Activated T-helper 1 cell treated with anti-CD3 and anti-CD28 coated beads, Interleukin-12 subunit alpha, Interleukin-12 subunit beta, Interleukin-2, Interleukin-4 antibody, amounts not matched to agents 30 ng/mL and 10 ng/mL and 1 ng/mL, durations not matched to agents 14 hours and 24 hours and 36 hours (primary cell): Measurements from ENCODE around the gene RNF149. TPM values are rescaled to one million over a fixed set of nuclear protein-coding genes. Genes with fewer than 3 reads are reported as not detected.

ENCODE experiments used
- DNase-seq: peaks from one replicate; pipeline ENCODE4 v3.0.0; 2021; ENCODE audit warnings: low spot score
- H3K27ac Mint-ChIP-seq: one replicate; pipeline ENCODE4 v1.8.0; 2021; ENCODE audit warnings: mild to moderate bottlenecking, mixed read lengths
- H3K27me3 Mint-ChIP-seq: one replicate; pipeline ENCODE4 v1.8.0; 2022; ENCODE audit warnings: mild to moderate bottlenecking, moderate library complexity, mixed read lengths; ENCODE audit not compliant: insufficient read depth
- H3K36me3 Mint-ChIP-seq: one replicate; pipeline ENCODE4 v1.8.0; 2021; ENCODE audit warnings: low read depth, mixed read lengths
- H3K4me1 Mint-ChIP-seq: one replicate; pipeline ENCODE4 v1.8.0; 2021; ENCODE audit warnings: low read depth, mixed read lengths
- H3K4me3 Mint-ChIP-seq: one replicate; pipeline ENCODE4 v1.8.0; 2021; ENCODE audit warnings: mild to moderate bottlenecking, moderate library complexity, mixed read lengths
- H3K9me3 Mint-ChIP-seq: one replicate; pipeline ENCODE4 v1.8.0; 2021; ENCODE audit warnings: mixed read lengths
- intact Hi-C: fragments of 100-400 bp; cut with micrococcal nuclease; formaldehyde crosslinking; loops from one replicate; pipeline ENCODE4 v1.15.1; 2024
- total RNA-seq: library from RNA; stranded (reverse); gene quantifications from 2 replicates; pipeline ENCODE4 v1.2.3, GENCODE V29; 2022

The RNF149 gene
- total RNA-seq, 1 donor from 2014 or later: 55.9 TPM

- peaks cover 33% of the 10 kb centered on the region for H3K4me1 Mint-ChIP-seq
- DNase-seq: no peak
- H3K27ac Mint-ChIP-seq: no peak overlapping the region
- H3K36me3 Mint-ChIP-seq: no peaks in the 10 kb centered on the region
- peaks cover 8% of the 10 kb centered on the region for H3K27me3 Mint-ChIP-seq
- H3K9me3 Mint-ChIP-seq: no peaks in the 10 kb centered on the region
- H3K4me3 Mint-ChIP-seq: no peak overlapping the region
- intact Hi-C loops: loop anchor here (10.0 kb wide), 1 partner anchor 651 kb away; the partner anchor contains the start of gene IL1R2
Measured at GRCh38 chr2:101344137-101344536, 35.6 kb upstream of the RNF149 start.

DNA sequence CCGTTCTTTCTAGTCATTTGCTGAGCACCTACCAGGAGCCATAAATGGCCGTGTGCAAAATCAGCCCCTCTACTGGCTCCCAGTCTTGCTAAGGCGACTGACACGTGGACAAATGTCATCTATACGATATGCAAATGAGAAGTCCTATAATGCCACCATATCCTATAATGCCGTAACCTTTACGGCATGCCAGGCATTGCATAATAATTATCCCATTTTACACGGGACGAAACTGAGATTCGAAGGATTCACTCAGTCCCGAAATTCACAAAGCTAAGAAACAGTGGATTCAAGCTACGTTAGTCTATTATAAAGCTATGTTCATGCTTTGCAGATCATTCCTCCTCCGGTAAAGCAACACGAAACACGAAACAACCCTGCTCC is 34.1 kb upstream of the RNF149 start:
- H3K4me3 Mint-ChIP-seq: no peak overlapping the region
- H3K27me3 Mint-ChIP-seq: peaks cover 13% of the 10 kb centered on the region
- no peak for DNase-seq
- no peaks in the 10 kb centered on the region for H3K36me3 Mint-ChIP-seq
- intact Hi-C loops: loop anchor here (1.0 to 10.0 kb wide), 4 partner anchors 34 to 652 kb away; partner anchors contain the start of genes CREG2, IL1R2 and RNF149
- no peak overlapping the region for H3K27ac Mint-ChIP-seq
- no peaks in the 10 kb centered on the region for H3K9me3 Mint-ChIP-seq
- peaks cover 33% of the 10 kb centered on the region for H3K4me1 Mint-ChIP-seq

GRCh38 chr2:101341901-101342624 is 33.6 kb upstream of the RNF149 start:
- peak; percentile 46 for DNase-seq
- Mint-ChIP-seq H3K4me1 (peaks cover 33% of the 10 kb centered on the region), H3K27ac (no peak overlapping the region), H3K9me3 (no peaks in the 10 kb centered on the region), H3K4me3 (no peak overlapping the region), H3K27me3 (peaks cover 18% of the 10 kb centered on the region), H3K36me3 (no peaks in the 10 kb centered on the region)
- intact Hi-C loops: loop anchor here (1.0 to 10.0 kb wide), 4 partner anchors 34 to 653 kb away; partner anchors contain the start of genes CREG2, IL1R2 and RNF149

- H3K4me1 Mint-ChIP-seq: peaks cover 33% of the 10 kb centered on the region
- intact Hi-C loops: loop anchor here (10.0 kb wide), 1 partner anchor 653 kb away; the partner anchor contains the start of gene IL1R2
- H3K36me3 Mint-ChIP-seq: no peaks in the 10 kb centered on the region
- H3K4me3 Mint-ChIP-seq: no peak overlapping the region
- H3K27ac Mint-ChIP-seq: no peak overlapping the region
- peaks cover 13% of the 10 kb centered on the region for H3K27me3 Mint-ChIP-seq
- no peaks in the 10 kb centered on the region for H3K9me3 Mint-ChIP-seq
- DNase-seq: no peak
Measured at GRCh38 chr2:101341421-101341820, 32.9 kb upstream of the RNF149 start.

- intact Hi-C loops: loop anchor here (1.0 to 10.0 kb wide), 2 partner anchors 490 to 655 kb away; partner anchors contain the start of gene IL1R2
- peaks cover 11% of the 10 kb centered on the region for H3K27me3 Mint-ChIP-seq
- DNase-seq: no peak
- H3K4me1 Mint-ChIP-seq: peaks cover 33% of the 10 kb centered on the region
- no peaks in the 10 kb centered on the region for H3K9me3 Mint-ChIP-seq
- no peak overlapping the region for H3K27ac Mint-ChIP-seq
- no peak overlapping the region for H3K4me3 Mint-ChIP-seq
- H3K36me3 Mint-ChIP-seq: no peaks in the 10 kb centered on the region
Measured at GRCh38 chr2:101340141-101340551, 31.6 kb upstream of the RNF149 start.

- Mint-ChIP-seq H3K4me1 (peaks cover 33% of the 10 kb centered on the region), H3K27ac (no peak overlapping the region), H3K36me3 (no peaks in the 10 kb centered on the region), H3K9me3 (no peaks in the 10 kb centered on the region), H3K4me3 (no peak overlapping the region), H3K27me3 (peaks cover 11% of the 10 kb centered on the region)
- intact Hi-C loops: no loop called here
- no peak for DNase-seq
Measured at GRCh38 chr2:101339266-101339880, 30.9 kb upstream of the RNF149 start.

DNA sequence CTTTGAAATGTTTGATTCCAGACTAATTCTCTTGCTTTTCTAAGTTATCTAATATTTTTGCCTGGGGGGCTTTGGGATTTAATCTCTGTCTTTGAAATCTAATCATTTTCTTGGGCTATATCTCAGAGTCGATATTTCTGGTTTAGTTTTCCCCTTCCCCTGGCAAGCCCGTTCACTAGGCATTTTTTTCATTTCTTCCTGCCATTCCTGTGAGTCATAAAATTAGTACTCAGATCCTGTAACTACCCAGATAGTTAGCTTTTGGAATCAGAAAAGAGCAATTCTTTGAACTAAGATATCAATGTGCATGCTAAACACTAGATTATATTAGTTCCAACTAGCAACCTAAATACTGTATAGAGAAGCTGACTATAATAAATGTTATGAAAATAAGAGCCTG is 29.4 kb upstream of the RNF149 start:
- DNase-seq: no peak
- Mint-ChIP-seq H3K4me3 (no peak overlapping the region), H3K27ac (no peak overlapping the region), H3K4me1 (peaks cover 47% of the 10 kb centered on the region), H3K9me3 (no peaks in the 10 kb centered on the region), H3K36me3 (no peaks in the 10 kb centered on the region), H3K27me3 (peaks cover 11% of the 10 kb centered on the region)
- intact Hi-C loops: no loop called here

- H3K9me3 Mint-ChIP-seq: no peaks in the 10 kb centered on the region
- peaks cover 18% of the 10 kb centered on the region for H3K4me1 Mint-ChIP-seq
- intact Hi-C loops: no loop called here
- H3K27ac Mint-ChIP-seq: no peak overlapping the region
- no peak for DNase-seq
- H3K36me3 Mint-ChIP-seq: peaks cover 1% of the 10 kb centered on the region
- no peak overlapping the region for H3K4me3 Mint-ChIP-seq
- peaks cover 6% of the 10 kb centered on the region for H3K27me3 Mint-ChIP-seq
Measured at GRCh38 chr2:101332885-101333766, 24.6 kb upstream of the RNF149 start.

DNA sequence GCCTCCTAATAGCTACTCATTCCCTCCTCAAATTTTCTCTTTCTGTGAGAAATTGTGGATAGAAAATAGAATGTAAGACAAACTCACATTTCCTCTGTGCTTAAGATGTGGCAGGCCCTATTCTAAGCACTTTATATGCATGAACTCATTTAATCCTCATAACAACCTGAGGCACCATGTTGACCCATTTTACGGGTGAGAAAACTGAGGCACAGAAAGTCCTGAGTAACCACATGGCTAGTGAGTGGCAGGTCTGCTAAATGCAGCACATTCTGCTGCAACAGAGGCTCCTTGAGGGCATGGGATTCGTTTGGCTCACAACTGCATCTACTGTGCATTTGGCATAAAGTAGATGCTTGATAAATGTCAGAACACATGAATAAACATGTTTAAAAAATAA is 22.7 kb upstream of the RNF149 start:
- DNase-seq: no peak
- Mint-ChIP-seq H3K36me3 (peaks cover 1% of the 10 kb centered on the region), H3K4me3 (no peak overlapping the region), H3K4me1 (peaks cover 18% of the 10 kb centered on the region), H3K27me3 (no peaks in the 10 kb centered on the region), H3K27ac (peak overlapping the region; percentile 74), H3K9me3 (no peaks in the 10 kb centered on the region)
- intact Hi-C loops: no loop called here

DNA sequence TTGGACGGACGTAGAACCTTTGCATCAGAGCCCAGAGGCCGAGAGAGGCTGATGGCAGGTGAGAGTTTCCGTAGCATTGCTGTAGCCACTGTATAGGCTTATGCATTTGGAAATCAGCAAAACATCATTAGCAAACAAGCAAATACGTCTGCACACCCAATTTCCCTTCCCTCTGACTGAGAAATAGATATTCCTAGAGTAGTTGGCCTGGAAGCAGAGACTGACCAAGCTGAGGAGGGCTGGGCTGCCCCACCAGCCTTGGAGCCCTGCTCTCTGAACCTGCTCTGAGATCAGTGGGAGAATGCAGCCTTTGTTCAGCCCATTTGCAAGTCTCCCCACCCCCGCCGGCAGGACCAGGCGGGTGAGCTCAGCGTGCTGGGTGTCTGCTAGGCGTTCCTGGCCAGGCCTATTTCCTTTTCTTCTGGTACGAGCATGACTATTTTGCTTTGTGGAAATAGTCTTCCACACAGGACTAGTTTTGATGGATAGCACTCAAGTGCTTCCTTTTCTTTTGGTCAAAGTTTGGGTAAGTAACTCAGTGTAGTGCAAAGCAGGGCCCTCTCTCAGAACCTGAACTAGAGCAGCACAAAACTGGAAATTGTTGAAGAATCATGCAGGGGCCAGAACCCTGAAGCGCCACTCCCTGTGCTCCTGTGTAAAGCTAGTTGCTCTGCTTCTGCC is 21.9 kb upstream of the RNF149 start:
- H3K4me3 Mint-ChIP-seq: peak overlapping the region; percentile 45

DNA sequence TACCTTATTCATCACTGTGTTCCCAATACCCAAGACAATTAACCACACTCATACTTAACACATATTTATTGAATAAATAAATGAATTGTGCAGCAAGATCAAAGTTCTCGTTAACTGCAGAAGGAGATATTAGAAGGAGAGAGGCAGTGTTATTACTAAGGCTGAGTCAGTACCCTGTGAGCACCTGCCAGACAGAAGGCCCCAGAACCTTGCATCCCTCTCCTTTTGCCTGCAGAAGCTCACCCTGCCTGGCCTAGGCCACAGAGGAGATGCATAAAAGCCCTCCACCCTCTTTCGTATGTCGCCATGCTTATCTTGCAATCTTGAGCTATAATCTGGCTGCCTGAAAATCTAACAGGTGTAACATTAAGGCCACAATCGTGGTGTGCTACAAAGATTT is 20.5 kb upstream of the RNF149 start:
- no peak for DNase-seq
- Mint-ChIP-seq H3K4me3 (peak overlapping the region; percentile 31), H3K27me3 (no peaks in the 10 kb centered on the region), H3K4me1 (peaks cover 16% of the 10 kb centered on the region), H3K9me3 (no peaks in the 10 kb centered on the region), H3K36me3 (peaks cover 3% of the 10 kb centered on the region), H3K27ac (no peak overlapping the region)
- intact Hi-C loops: loop anchor here (2.0 kb wide), 1 partner anchor 76 kb away; the partner anchor contains the start of gene CNOT11

More for the DNA sequence above, 21.9 kb upstream of the RNF149 start:
- no peaks in the 10 kb centered on the region for H3K9me3 Mint-ChIP-seq
- peak overlapping the region; percentile 74 for H3K27ac Mint-ChIP-seq
- H3K27me3 Mint-ChIP-seq: no peaks in the 10 kb centered on the region
- intact Hi-C loops: no loop called here
- DNase-seq: no peak
- H3K4me1 Mint-ChIP-seq: peaks cover 18% of the 10 kb centered on the region
- H3K36me3 Mint-ChIP-seq: peaks cover 1% of the 10 kb centered on the region

DNA sequence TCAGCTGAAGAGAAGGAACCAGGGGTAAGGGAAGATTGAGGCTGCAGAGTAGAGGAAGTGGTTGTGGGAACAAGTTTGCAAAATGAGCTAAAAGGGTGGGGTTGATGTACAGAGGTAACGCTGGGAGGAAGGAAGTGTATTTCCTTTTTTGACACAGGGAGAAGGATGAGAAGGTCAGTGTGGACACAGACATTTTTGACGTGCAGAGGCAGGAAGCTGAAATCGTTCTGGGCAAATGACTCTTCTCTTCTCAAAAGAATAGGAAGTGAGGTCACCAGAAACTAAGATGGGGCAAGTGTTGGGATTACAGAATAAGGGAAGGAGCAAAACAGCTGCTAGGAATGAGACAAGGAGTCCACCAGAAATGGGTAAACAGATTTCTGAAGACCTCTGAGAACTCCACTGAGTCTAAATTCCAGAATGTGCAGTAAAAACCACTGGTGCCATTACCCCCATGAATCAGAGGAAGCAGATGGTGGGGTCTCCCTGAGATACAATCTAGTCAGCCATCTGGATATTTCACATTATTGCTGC is 20.0 kb upstream of the RNF149 start:
- H3K27ac Mint-ChIP-seq: no peak overlapping the region
- intact Hi-C loops: loop anchor here (1.0 to 2.0 kb wide), 2 partner anchors 21 to 76 kb away; partner anchors contain the start of gene CNOT11
- H3K36me3 Mint-ChIP-seq: peaks cover 3% of the 10 kb centered on the region
- H3K4me3 Mint-ChIP-seq: no peak overlapping the region
- no peaks in the 10 kb centered on the region for H3K27me3 Mint-ChIP-seq
- H3K9me3 Mint-ChIP-seq: no peaks in the 10 kb centered on the region
- peaks cover 11% of the 10 kb centered on the region for H3K4me1 Mint-ChIP-seq
- peak; percentile 61 for DNase-seq
